Colonic mucosa (tissue), 4 donors: Measurements from ENCODE around the gene AGBL4. TPM values are rescaled to one million over a fixed set of nuclear protein-coding genes. Genes with fewer than 3 reads are reported as not detected.
"Not testable (repeated sequence)": the region's sequence is repeated elsewhere in the genome, so short reads cannot be mapped to it uniquely, and the experiment has no call there.

Experiments used
- DNase-seq: peaks from one replicate; pipeline ENCODE4 v3.0.0-alpha.2; 2020
- H3K27ac ChIP-seq: fragments of 200-600 bp; one replicate; pipeline ENCODE4 v1.8.0; 2021
- H3K27me3 ChIP-seq: fragments of 200-600 bp; one replicate; pipeline ENCODE4 v1.8.0; 2021
- H3K36me3 ChIP-seq: fragments of 200-600 bp; one replicate; pipeline ENCODE4 v1.8.0; 2021
- H3K4me1 ChIP-seq: fragments of 200-600 bp; one replicate; pipeline ENCODE4 v1.8.0; 2021; ENCODE audit warnings: mild to moderate bottlenecking
- H3K4me3 ChIP-seq: fragments of 200-600 bp; one replicate; pipeline ENCODE4 v1.8.0; 2021
- H3K9ac ChIP-seq, 2 donors: one replicate each; pipeline ENCODE4 v1.7.0; 2013; ENCODE audit warnings: control low read depth in 2 of 2, low read depth in 2 of 2, low read length in 2 of 2
- H3K9me3 ChIP-seq: fragments of 200-600 bp; one replicate; pipeline ENCODE4 v1.8.0; 2021
- CTCF ChIP-seq: fragments of 200-600 bp; IDR thresholded peaks from one replicate; pipeline ENCODE4 v1.8.0; 2022; ENCODE audit warnings: antibody characterized with exemption, mild to moderate bottlenecking
- intact Hi-C: fragments of 100-400 bp; cut with DNase I; formaldehyde crosslinking; loops from one replicate; pipeline ENCODE4 v1.14.1; 2022
- total RNA-seq, 2 donors: library from RNA; stranded (reverse); fragmentation: NEBNext Ultra II Directional in 1 of 2; extraction: Animal tissue kit (Norgen Biotek cat#: 25700) in 1 of 2; gene quantifications; one replicate each; pipeline ENCODE4 v1.2.1, GENCODE V29; 2021
- donor health status: healthy.
- donor health status: DM: no; HTN: no; CAD: no.
- donor health status: DM: no; HTN: no; CAD: no.

Gene AGBL4
- total RNA-seq, 2 donors from 2014 or later: 0.24 to 0.30 TPM

- Histone ChIP-seq H3K27ac (no peak overlapping the region), H3K36me3 (no peaks in the 10 kb centered on the region), H3K4me3 (no peak overlapping the region), H3K9ac (no peak overlapping the region), H3K9me3 (no peaks in the 10 kb centered on the region), H3K27me3 (no peaks in the 10 kb centered on the region), H3K4me1 (no peaks in the 10 kb centered on the region)
- intact Hi-C loops: no loop called here
- TF ChIP-seq CTCF: no peak
- DNase-seq: no peak
Measured at GRCh38 chr1:49306507-49307070, 717.2 kb downstream of the AGBL4 start.

- H3K27me3 ChIP-seq, H3K27ac ChIP-seq, DNase-seq, H3K36me3 ChIP-seq, intact Hi-C loops, H3K9ac ChIP-seq, H3K9me3 ChIP-seq, H3K4me3 ChIP-seq, H3K4me1 ChIP-seq: not testable (repeated sequence)
Measured at GRCh38 chr1:49302400-49302799, 721.4 kb downstream of the AGBL4 start.

GRCh38 chr1:49298304-49298703, 725.5 kb downstream of the AGBL4 start:
- no peak overlapping the region for H3K9ac ChIP-seq
- no peak for TF ChIP-seq CTCF
- no peaks in the 10 kb centered on the region for H3K27me3 ChIP-seq
- H3K36me3 ChIP-seq: no peaks in the 10 kb centered on the region
- H3K4me1 ChIP-seq: no peaks in the 10 kb centered on the region
- no peaks in the 10 kb centered on the region for H3K9me3 ChIP-seq
- H3K27ac ChIP-seq: no peak overlapping the region
- H3K4me3 ChIP-seq: no peak overlapping the region
- intact Hi-C loops: no loop called here
- DNase-seq: no peak

- Histone ChIP-seq H3K9me3 (no peaks in the 10 kb centered on the region), H3K36me3 (no peaks in the 10 kb centered on the region), H3K27me3 (no peaks in the 10 kb centered on the region), H3K27ac (no peak overlapping the region), H3K4me3 (no peak overlapping the region), H3K9ac (no peak overlapping the region), H3K4me1 (no peaks in the 10 kb centered on the region)
- TF ChIP-seq CTCF: no peak
- no peak for DNase-seq
- intact Hi-C loops: no loop called here
Measured at GRCh38 chr1:49297783-49298182, 726.0 kb downstream of the AGBL4 start.

GRCh38 chr1:49294539-49294938, 729.2 kb downstream of the AGBL4 start:
- Histone ChIP-seq H3K27ac (no peak overlapping the region), H3K4me3 (no peak overlapping the region), H3K27me3 (no peaks in the 10 kb centered on the region), H3K4me1 (no peaks in the 10 kb centered on the region), H3K9me3 (no peaks in the 10 kb centered on the region), H3K9ac (no peak overlapping the region), H3K36me3 (no peaks in the 10 kb centered on the region)
- no peak for TF ChIP-seq CTCF
- DNase-seq: no peak
- intact Hi-C loops: no loop called here

- Histone ChIP-seq H3K9ac (no peak overlapping the region), H3K27ac (no peak overlapping the region), H3K27me3 (no peaks in the 10 kb centered on the region), H3K36me3 (no peaks in the 10 kb centered on the region), H3K4me1 (no peaks in the 10 kb centered on the region), H3K4me3 (no peak overlapping the region), H3K9me3 (no peaks in the 10 kb centered on the region)
- intact Hi-C loops: no loop called here
- TF ChIP-seq CTCF: no peak
- no peak for DNase-seq
Measured at GRCh38 chr1:49293016-49293415, 730.7 kb downstream of the AGBL4 start.

- H3K9ac ChIP-seq, H3K4me1 ChIP-seq, H3K4me3 ChIP-seq, DNase-seq, intact Hi-C loops, H3K27ac ChIP-seq, H3K36me3 ChIP-seq, H3K27me3 ChIP-seq, H3K9me3 ChIP-seq: not testable (repeated sequence)
Measured at GRCh38 chr1:49257211-49258049, 766.3 kb downstream of the AGBL4 start.
